Measurements from ENCODE around the gene RUBCN.
"Not testable (repeated sequence)": the region's sequence is repeated elsewhere in the genome, so short reads cannot be mapped to it uniquely, and the experiment has no call there.

GRCh38 chr3:197665549-197665948 lies 71.2 kb downstream of the RUBCN start:
- TF ChIP-seq, protein P1, sequence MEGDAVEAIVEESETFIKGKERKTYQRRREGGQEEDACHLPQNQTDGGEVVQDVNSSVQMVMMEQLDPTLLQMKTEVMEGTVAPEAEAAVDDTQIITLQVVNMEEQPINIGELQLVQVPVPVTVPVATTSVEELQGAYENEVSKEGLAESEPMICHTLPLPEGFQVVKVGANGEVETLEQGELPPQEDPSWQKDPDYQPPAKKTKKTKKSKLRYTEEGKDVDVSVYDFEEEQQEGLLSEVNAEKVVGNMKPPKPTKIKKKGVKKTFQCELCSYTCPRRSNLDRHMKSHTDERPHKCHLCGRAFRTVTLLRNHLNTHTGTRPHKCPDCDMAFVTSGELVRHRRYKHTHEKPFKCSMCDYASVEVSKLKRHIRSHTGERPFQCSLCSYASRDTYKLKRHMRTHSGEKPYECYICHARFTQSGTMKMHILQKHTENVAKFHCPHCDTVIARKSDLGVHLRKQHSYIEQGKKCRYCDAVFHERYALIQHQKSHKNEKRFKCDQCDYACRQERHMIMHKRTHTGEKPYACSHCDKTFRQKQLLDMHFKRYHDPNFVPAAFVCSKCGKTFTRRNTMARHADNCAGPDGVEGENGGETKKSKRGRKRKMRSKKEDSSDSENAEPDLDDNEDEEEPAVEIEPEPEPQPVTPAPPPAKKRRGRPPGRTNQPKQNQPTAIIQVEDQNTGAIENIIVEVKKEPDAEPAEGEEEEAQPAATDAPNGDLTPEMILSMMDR (IDR thresholded peaks at IDR 0.05; ENCODE audit: insufficient read depth, low read depth, low read length) = not testable (repeated sequence)
- not testable (repeated sequence) for TF ChIP-seq EZH2 (IDR thresholded peaks at IDR 0.05; ENCODE audit: insufficient read depth, low read length)

Data from astrocyte (in vitro differentiated cells and primary cell).